ENCODE data around the gene CHEK2. TPM values are rescaled to one million over a fixed set of nuclear protein-coding genes. Genes with fewer than 3 reads are reported as not detected.

Gene CHEK2
- total and polyA plus RNA-seq, 10 of the 15 experiments (the other 5 are each of a cell fraction or from before 2014, with no cell fraction given), result 15.7 to 59.7 (median 22.7) TPM

DNA sequence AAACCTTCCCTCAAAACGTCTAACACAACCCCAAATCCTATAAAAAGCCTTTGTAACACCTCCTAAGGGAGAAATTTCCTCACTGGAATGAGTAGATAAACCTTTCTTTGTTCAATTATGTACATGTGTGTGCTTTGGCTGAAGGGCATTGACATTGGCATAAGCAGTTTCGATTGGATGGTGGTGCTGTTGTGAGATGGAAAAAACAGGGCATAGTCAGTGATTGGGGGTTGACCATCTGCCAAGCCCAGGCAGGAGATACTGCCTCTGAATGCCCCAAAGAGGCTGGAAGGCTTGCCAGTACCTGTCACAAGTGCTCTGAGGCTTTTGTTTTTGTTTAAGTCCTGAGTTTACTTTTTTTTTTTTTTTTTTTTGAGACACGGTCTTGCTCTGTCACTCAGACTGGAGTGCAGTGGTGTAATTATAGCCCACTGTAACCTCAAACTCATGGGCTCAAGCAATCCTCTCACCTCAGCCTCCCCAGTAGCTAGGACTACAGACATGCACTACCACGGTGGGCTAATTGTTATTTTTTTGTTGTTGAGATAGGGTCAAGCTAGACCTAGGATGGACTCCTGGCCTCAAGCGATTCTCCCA is 29.7 kb upstream of the CHEK2 start:
- BruUV-seq (replicated peaks), result no TSS peak
- H3K27me3 ChIP-seq (replicated peaks in 1 of 2; ENCODE audit: control insufficient read depth in 2 of 2, insufficient read depth in 2 of 2, low read length in 1 of 2), result no peaks in the 10 kb centered on the region
- peaks cover 16% of the 10 kb centered on the region for H3K79me2 ChIP-seq (ENCODE audit: control insufficient read depth, insufficient read depth, low read length)
- no peak for FAIRE-seq
- CTCF ChIA-PET, result interaction anchor here (0.9 to 4.3 kb wide), 2 partner anchors 18 to 301 kb away, joined by 3 to 19 read pairs; partner anchors contain the start of gene KREMEN1
- H3K4me1 ChIP-seq (ENCODE audit: control insufficient read depth, insufficient read depth, low read length), result no peaks in the 10 kb centered on the region
- in situ Hi-C loops (cut with MboI) (no loop called here), intact Hi-C loops (cut with micrococcal nuclease; ENCODE audit: unreplicated experiment) (loop anchor here (10.0 kb wide), 1 partner anchor 54 kb away; no protein-coding TSS in a partner anchor)
- H3K4me2 ChIP-seq (ENCODE audit: control insufficient read depth, insufficient read depth), result no peak overlapping the region
- no peak for ATAC-seq
- POLR2A ChIA-PET, result interaction anchor here (1.7 to 4.0 kb wide), 5 partner anchors 11 to 48 kb away, joined by 6 to 26 read pairs (median 9); partner anchors contain the start of genes CHEK2, HSCB and XBP1
- peaks cover 0 to 7% of the 10 kb centered on the region in 2 experiments; a peak in 1 of 4 replicates for H3K36me3 ChIP-seq (ENCODE audit: control insufficient read depth in 2 of 2, insufficient read depth in 2 of 2, low read length in 1 of 2)
- H3K9me3 ChIP-seq (replicated peaks; ENCODE audit: control insufficient read depth, insufficient read depth, low read length), result no peaks in the 10 kb centered on the region; the same call in 2 of the 3 replicates
- TF ChIP-seq, protein P1, sequence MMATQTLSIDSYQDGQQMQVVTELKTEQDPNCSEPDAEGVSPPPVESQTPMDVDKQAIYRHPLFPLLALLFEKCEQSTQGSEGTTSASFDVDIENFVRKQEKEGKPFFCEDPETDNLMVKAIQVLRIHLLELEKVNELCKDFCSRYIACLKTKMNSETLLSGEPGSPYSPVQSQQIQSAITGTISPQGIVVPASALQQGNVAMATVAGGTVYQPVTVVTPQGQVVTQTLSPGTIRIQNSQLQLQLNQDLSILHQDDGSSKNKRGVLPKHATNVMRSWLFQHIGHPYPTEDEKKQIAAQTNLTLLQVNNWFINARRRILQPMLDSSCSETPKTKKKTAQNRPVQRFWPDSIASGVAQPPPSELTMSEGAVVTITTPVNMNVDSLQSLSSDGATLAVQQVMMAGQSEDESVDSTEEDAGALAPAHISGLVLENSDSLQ (IDR thresholded peaks at IDR 0.05), result peak; percentile 81
- 0 out of 2 replicates have a peak, but pooled peaks have one; percentile 9 for TF ChIP-seq ZNF384 (IDR thresholded peaks at IDR 0.05; ENCODE audit: borderline replicate concordance, low read depth, low read length)
- no peak for TF ChIP-seq SUPT20H (IDR thresholded peaks at IDR 0.05; ENCODE audit: borderline replicate concordance, control insufficient read depth, low read depth, low read length)
- SMC1A ChIA-PET (ENCODE audit: uncharacterized antibody, unreplicated experiment), result interaction anchor here (0.7 to 1.4 kb wide), 3 partner anchors 27 to 150 kb away, joined by 3 to 5 read pairs (median 3); no protein-coding TSS in a partner anchor
- H2AFZ ChIP-seq (ENCODE audit: control insufficient read depth, low read depth, low read length), result no peak overlapping the region; the same call in 1 of the 2 replicates
- H3K27ac ChIP-seq (ENCODE audit: control insufficient read depth, insufficient read depth), result no peak overlapping the region
- H3K4me3 ChIP-seq, result no peak overlapping the region
- no peaks in the 10 kb centered on the region for H4K20me1 ChIP-seq (ENCODE audit: control insufficient read depth, insufficient read depth)
- 47% methylated on average over 5 of the region's 5 CpGs for WGBS (ENCODE audit: insufficient coverage, insufficient replicate concordance, low lambda C conversion rate, missing lambda C conversion rate)
- DNase-seq (ENCODE audit: low read depth, low spot score), result no peak
- no peak overlapping the region for H3K9ac ChIP-seq (ENCODE audit: control insufficient read depth, insufficient read depth, low read length)
- RAD21 ChIA-PET (ENCODE audit: unreplicated experiment), result no interaction called here

Measured in GM12878 (cell line).